GM19438 (cell line): ENCODE results near the gene BST1.

Experiments
- ATAC-seq: cut with Tn5 transposase; IDR thresholded peaks from one replicate; pipeline ENCODE4 v1.9.1; 2021; ENCODE audit warnings: low read depth; ENCODE audit not compliant: unreplicated experiment

Gene BST1

GRCh38 chr4:15774020-15774420, 71.2 kb downstream of the BST1 start:
- no peak for ATAC-seq

- ATAC-seq, result peak; percentile 16
These were observed 74.2 kb downstream of the BST1 start for GRCh38 chr4:15776871-15777648.

- no peak for ATAC-seq
These were observed 74.9 kb downstream of the BST1 start for GRCh38 chr4:15777697-15778288.

GRCh38 chr4:15778289-15779241, 75.7 kb downstream of the BST1 start, which contains the start of gene CD38:
Gene CD38, plus strand, starts transcription at chr4:15778328. Its CDS starts 87 bp downstream, at chr4:15778415.
- ATAC-seq, result peak; percentile 68

- ATAC-seq, result no peak
These were observed 76.4 kb downstream of the BST1 start for GRCh38 chr4:15779306-15779705.

GRCh38 chr4:15779809-15780208, 76.9 kb downstream of the BST1 start:
- ATAC-seq, result no peak

GRCh38 chr4:15781427-15782095, 78.7 kb downstream of the BST1 start:
- ATAC-seq, result peak; percentile 22
